OCI-M1 (cell line): Measurements from ENCODE around the gene C3orf22.

ENCODE experiments used
- DNase-seq: peaks from one replicate; lab custom pipeline; 2025; lab: John Stamatoyannopoulos, UW

Gene C3orf22

DNA sequence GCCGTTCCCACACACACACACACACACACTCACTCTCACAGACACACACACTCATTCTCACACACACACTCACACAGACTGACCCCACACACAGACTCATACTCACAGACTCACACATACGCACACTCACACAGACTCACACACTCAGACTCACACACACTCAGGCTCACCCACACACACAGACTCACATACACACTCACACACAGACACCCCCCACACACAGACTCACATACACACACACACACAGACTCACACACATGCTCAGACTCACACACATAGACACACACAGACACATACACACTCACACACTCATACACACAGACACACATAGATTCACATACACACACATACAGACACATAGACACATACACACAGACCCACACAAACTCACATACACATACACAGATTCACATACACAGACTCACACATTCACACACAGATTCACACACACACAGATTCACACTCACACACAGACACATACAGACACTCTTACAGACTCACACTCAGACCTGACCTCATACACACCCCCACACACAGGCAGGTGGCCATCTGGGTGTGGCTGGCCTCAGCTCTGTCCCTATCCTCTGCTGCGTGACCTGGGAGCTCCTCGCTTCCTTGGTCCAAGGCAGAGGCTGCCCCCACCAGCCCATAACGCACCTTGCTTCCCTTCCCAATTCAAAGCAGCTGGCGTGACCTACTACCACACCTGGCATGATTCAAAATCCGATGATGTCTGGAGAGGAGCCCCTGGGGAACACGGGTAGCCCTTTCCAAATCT lies 1.9 kb downstream of the C3orf22 start:
- DNase-seq, result no peak

- no peak for DNase-seq
Measured at GRCh38 chr3:126555795-126556636, 2.7 kb downstream of the C3orf22 start.

DNA sequence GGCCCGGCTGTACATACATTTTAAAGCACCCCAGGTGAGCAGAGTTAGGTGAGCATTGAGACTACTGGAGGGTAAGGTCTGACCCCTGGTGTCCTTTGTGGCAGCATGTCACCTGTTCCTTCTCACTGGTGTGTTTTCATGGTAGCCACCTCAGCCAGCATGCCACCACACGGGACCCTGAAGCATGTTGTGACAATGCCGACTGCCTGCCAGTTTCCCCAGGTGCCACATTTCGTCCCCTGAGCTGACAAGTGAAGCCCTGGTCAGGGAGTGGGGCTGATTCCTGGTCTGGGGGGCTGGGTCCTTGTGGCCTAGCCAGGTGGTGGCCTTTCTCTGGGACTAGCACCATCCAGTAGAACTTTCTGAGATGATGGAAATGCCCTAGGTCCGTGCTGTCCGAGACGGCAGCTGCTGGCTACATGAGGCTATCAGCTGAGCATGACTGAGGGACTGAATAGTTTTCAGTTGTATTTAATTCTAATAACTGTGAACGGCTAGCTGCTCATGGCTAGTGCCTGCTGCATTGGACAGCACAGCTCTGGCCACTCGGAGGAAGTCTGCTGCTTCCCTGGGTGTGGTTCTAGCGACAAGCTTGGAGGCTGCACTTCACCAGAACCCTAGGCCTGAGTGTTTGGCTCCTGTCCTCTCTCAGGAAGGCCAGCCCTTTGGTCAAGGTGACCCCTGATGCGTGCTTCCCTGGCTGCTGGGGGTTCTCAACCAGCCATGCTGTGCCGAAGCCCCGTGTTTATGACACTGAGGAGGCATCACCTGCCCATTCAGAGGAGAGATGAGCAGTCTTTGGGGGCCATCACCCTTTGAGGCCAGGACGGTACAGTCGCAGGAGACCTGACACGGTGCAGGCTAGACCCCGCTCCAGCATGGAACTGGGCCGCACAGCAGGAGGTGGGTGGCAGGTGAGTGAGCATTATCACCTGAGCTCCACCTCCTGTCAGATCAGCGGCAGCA lies 3.9 kb downstream of the C3orf22 start:
- DNase-seq, result no peak

- no peak for DNase-seq
Measured at GRCh38 chr3:126553284-126554084, 5.2 kb downstream of the C3orf22 start.

- DNase-seq, result no peak
Measured at GRCh38 chr3:126552688-126553283, 5.9 kb downstream of the C3orf22 start.

DNA sequence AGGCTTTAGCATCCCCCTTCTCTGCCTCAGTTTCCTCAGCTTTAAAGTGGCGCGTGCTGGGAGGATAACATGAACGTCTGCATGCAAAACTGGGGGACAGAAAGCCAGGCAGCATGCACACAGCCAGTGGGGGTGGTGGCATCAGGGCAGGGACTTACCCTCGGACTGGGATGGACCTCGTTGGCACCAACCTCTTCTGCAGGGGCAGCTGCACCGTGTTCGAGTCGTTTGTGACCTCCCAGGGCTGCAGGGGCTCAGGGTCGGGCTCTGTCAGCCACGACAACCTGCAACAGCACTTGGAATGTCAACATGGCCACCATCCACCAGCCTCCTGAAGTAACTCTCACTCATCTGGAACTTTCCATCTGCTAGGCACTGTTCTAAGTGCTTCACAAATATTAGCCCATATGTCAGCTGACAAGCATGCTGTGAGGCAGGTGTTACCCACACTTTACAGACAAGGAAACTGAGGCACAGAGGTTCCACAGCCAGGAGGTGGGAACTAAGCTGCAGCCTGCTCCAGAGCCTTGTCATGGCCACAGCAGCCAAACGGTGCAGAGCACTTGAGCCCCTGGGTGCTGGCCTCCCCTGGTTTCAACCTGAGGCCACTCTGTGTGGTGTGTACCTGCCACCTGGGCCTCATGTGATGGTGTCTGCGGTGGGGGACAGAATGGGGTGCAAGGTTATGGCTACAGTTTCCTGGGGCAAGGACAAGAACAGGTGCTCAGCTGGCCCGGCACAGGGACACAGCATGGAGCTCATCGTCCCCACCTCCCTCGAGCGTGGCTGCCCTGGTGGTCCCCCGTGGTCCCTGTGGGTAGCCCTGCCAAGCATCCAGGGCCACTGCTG lies 6.7 kb downstream of the C3orf22 start:
- no peak for DNase-seq

DNA sequence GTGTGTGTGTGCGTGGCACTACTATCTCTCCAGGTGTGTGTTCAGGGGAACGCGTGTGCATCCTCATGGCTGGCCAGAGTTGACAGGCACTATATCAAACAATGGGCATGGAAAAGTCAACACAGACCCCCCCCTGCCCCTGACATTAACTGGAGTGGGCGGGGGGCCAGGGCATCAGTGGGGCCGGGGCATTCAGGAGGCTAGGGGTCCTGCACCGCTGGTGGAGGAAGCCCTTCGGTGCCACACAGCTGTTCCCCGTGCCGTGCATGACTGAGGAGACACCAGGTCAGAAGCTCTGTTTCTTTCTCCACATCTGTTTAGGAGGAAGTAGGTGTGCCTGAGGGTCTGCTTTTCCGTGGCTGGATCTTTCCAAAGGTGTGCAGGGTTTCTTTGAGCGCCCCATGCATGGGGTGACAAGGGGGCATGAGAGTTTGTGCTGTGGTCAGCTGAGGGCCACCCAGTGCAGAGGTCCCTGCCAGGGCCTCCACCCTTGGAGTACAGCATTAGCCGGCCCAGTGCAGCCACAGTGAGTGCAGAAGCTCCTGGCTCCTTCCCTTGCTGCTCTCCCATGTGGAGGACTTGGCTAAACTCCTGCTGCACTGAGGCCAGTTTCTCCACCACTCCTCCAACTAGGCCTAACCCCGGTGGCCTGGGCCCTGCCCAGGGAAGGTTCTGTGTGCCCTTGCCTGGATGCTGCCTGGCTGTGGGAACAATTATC lies 7.5 kb downstream of the C3orf22 start:
- no peak for DNase-seq

DNA sequence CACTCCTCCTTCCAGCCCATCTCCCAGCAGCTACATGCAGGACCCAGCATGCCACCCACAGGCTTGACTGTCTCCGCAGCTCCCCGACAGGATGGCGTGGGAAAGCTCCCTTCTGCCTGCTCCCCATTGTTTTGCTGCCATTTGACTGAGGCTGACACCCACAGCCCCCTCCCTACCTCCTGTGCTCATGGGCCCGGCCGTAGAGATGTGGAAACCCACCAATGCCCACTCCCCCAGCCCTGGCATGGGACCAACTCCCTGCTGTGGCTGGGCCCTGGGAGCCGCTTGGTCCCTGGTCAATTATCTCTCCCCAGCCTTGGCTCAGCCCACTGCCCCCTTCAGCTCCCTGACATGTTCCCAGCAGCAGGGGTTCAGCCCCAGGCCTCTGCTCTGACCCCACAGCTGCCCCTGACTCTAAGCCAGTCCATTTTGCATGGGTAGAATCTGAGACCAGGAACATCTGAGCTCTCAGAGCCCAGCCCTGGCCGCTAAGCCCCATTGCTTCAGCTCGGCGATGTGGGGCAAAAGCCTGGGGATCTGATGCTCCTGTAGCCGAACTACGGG lies 8.2 kb downstream of the C3orf22 start:
- DNase-seq, result no peak

DNA sequence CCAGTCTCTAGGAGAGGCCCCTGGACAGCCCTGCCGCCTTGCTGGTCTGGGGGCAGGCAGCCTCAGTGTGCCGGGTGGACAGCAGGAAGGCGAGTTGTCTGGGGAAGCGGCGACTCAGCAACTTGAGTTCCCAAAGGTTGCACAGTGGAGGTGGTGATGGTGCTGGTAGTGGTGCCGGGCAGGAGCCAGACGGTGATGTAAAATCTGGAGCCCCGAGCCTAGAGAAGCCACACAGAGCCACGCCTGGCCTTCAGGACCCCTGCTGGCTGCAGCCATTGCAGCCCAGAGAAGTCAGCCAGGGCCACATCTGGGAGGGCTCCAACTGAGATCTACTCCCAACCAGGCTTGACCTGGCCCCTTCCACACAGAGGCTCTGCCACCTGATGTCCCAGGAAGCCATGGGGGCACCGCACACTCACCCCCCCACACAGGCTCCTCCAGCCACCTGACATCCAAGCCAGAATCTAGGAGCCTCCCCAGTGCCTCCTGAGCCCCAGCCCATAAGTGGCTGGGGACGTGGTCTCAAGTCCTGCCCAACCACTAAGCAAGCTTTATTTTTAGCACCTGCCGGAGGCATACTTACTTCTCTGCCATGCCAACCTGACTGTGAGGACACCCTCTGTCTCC lies 8.8 kb downstream of the C3orf22 start:
- DNase-seq, result no peak

DNA sequence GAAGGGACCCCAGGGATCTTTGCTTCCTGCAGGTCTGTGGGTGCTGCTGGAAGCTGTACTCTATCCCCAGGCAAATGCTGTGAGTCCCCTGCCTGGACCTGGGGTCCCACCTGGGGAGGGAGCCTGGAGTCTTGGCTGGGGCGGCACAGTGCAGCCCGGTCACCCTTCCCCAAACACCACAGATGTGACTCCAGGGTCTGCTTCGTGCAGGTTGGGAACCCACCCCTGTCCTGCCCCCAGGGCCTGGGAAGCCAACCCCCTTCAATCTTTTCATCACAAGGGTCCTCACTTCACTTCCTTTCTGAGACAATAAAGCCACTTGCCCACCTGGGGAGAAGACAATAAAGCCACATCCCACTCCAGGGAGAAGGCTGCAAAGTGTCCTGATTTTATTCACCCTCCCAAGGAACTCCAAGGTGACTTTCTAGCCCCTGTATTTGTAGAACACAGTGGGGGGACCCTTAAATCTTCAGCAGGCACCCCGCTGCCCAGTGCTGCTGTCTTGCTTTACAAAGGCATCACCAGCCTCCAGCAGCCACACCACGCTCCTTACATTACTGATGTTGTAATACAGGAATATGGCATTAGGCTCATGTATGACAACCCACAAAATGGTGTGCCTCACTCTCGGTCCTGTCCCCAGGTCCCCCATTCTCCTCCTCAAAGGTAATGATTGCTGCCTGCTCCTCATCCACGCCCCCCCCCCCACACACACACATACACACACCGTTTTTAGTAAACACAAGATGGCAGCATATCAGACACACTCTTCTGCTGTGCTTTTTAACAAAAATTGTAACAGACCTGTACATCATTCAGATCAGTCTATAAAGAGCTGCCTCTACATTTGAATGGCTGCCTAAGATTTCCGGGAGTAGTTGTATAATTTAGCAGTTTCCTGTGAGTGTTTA lies 9.9 kb downstream of the C3orf22 start:
- DNase-seq, result no peak

DNA sequence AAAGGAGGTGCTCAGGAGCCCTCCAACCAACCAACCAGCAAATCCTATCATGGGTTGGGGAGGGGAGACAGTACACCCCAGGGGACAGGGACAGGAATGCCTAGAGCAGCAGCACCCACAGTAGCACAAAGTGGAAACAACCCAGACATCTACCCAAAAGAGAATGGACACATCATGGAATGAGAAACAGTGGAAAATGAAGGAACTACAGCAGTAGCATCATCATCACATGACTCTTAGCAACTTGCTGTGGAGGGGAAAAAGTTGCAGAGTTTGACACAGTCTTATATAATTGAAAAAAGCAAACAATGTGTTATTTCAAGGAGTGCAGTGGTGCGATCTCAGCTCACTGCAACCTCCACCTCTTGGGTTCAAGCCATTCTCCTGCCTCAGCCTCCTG lies 11.0 kb downstream of the C3orf22 start:
- DNase-seq, result no peak

- no peak for DNase-seq
Measured at GRCh38 chr3:126546549-126547239, 12.0 kb downstream of the C3orf22 start.

DNA sequence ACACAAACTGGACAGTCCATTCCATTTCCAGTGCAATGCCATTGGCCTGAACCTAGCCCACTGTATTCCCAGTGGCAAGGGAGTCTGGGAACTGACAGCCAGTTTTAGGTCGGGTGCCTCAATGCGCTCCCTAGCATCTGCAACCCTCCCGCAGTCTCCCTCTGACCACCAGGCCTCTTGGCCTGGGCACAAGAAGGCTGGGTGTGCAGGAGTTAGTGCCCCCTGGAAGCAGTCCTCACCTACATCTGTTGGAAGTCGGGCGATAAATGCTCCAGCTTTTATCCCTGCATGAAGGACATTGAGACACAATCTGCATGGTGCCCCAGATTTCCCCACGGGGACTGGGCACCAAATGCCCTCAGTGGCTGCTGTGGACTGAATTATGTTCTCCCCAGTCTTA lies 12.7 kb downstream of the C3orf22 start:
- no peak for DNase-seq

GRCh38 chr3:126545544-126545943 lies 13.2 kb downstream of the C3orf22 start:
- no peak for DNase-seq

DNA sequence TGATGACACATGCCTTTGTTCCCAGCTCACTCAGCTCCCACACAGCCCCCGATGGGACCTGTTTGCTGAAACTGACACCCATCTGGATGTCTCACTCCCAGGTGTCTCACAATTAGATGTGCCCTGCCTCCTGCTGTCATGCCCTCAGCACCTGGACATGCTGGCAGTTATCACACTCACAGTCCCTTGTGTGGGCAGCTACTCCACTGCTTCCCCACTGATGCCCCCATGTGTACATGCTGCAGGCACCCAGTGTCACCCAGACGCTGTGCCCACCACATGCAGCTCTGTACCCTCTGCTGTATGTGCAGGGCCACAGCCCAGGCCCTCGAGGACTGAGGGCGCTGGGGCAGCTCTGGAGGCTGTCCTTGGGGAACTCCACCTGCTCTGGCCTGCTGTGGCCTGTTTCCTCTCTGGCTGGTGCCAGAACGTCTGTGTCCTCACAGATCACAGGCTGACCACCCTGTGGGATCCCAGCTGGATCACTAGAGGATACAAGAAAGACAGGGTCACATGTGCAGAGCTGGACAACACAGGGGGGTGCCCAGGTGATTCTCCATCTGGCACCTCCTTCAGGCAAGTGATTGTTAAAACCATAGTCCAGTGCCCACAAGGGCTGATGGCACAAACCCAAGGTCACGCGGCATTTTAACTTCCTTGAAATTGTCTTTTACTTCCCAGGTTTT lies 14.0 kb downstream of the C3orf22 start:
- no peak for DNase-seq

- no peak for DNase-seq
Measured at GRCh38 chr3:126543457-126544061, 15.2 kb downstream of the C3orf22 start.
